ENCODE data around the gene LILRB5.
"Not testable (repeated sequence)": the region's sequence is repeated elsewhere in the genome, so short reads cannot be mapped to it uniquely, and the experiment has no call there.

Gene LILRB5

GRCh38 chr19:54217517-54218247 lies 39.4 kb downstream of the LILRB5 start:
- FAIRE-seq; DNase-seq (ENCODE audit: insufficient read length, low spot score): not testable (repeated sequence)

GRCh38 chr19:54216869-54217268 lies 40.2 kb downstream of the LILRB5 start:
- FAIRE-seq (no peak), DNase-seq (ENCODE audit: insufficient read length, low spot score) (no peak)

GRCh38 chr19:54214734-54215133 lies 42.3 kb downstream of the LILRB5 start:
- FAIRE-seq; DNase-seq (ENCODE audit: insufficient read length, low spot score): not testable (repeated sequence)

- not testable (repeated sequence) for FAIRE-seq; DNase-seq (ENCODE audit: insufficient read length, low spot score)
These were observed 42.9 kb downstream of the LILRB5 start for GRCh38 chr19:54214217-54214616.

- no peak for DNase-seq (ENCODE audit: insufficient read length, low spot score)
- no peak for FAIRE-seq
These were observed 45.8 kb downstream of the LILRB5 start for GRCh38 chr19:54211235-54211634.

- FAIRE-seq: peak; percentile 85
- DNase-seq (ENCODE audit: insufficient read length, low spot score): peak; percentile 93
These were observed 47.1 kb downstream of the LILRB5 start for GRCh38 chr19:54209811-54210494.

- no peak for DNase-seq (ENCODE audit: insufficient read length, low spot score)
- FAIRE-seq: no peak
These were observed 47.8 kb downstream of the LILRB5 start for GRCh38 chr19:54209058-54209810.

GRCh38 chr19:54208784-54209057 lies 48.4 kb downstream of the LILRB5 start:
- DNase-seq (ENCODE audit: insufficient read length, low spot score) (no peak), FAIRE-seq (no peak)

- FAIRE-seq (no peak), DNase-seq (ENCODE audit: insufficient read length, low spot score) (no peak)
These were observed 48.9 kb downstream of the LILRB5 start for GRCh38 chr19:54207983-54208783.

- FAIRE-seq: no peak
- DNase-seq (ENCODE audit: insufficient read length, low spot score): no peak
These were observed 49.4 kb downstream of the LILRB5 start for GRCh38 chr19:54207676-54207982.

GRCh38 chr19:54207193-54207592 lies 49.9 kb downstream of the LILRB5 start:
- FAIRE-seq; DNase-seq (ENCODE audit: insufficient read length, low spot score): not testable (repeated sequence)

- no peak for FAIRE-seq
- DNase-seq (ENCODE audit: insufficient read length, low spot score): no peak
These were observed 50.3 kb downstream of the LILRB5 start for GRCh38 chr19:54206831-54207177.

- DNase-seq (ENCODE audit: insufficient read length, low spot score): no peak
- no peak for FAIRE-seq
These were observed 50.8 kb downstream of the LILRB5 start for GRCh38 chr19:54206030-54206830.

GRCh38 chr19:54204767-54205468 lies 52.2 kb downstream of the LILRB5 start:
- FAIRE-seq (no peak), DNase-seq (ENCODE audit: insufficient read length, low spot score) (no peak)

- DNase-seq (ENCODE audit: insufficient read length, low spot score): no peak
- no peak for FAIRE-seq
These were observed 53.9 kb downstream of the LILRB5 start for GRCh38 chr19:54203151-54203611.

GRCh38 chr19:54201980-54202379 lies 55.1 kb downstream of the LILRB5 start:
- DNase-seq (ENCODE audit: insufficient read length, low spot score): no peak
- FAIRE-seq: no peak

GRCh38 chr19:54201172-54201701 lies 55.8 kb downstream of the LILRB5 start:
- FAIRE-seq (no peak), DNase-seq (ENCODE audit: insufficient read length, low spot score) (no peak)
